ENCODE results near the gene KBTBD8.

KBTBD8 gene

GRCh38 chr3:66998113-66998903, at the start of gene KBTBD8:
KBTBD8 (plus strand) TSS chr3:66998307; CDS start chr3:66998356, 49 bp downstream.
- in situ Hi-C loops (cut with MboI; ENCODE audit: low sequenced_read_pairs) = no loop called here

GRCh38 chr3:66948838-66949237, 49.3 kb upstream of the KBTBD8 start:
- in situ Hi-C loops (cut with MboI; ENCODE audit: low sequenced_read_pairs) = no loop called here

- in situ Hi-C loops (cut with MboI; ENCODE audit: low sequenced_read_pairs) = no loop called here
Measured at GRCh38 chr3:66949898-66950297, 48.2 kb upstream of the KBTBD8 start.

- in situ Hi-C loops (cut with MboI; ENCODE audit: low sequenced_read_pairs) = no loop called here
Measured at GRCh38 chr3:66952357-66952756, 45.8 kb upstream of the KBTBD8 start.

- in situ Hi-C loops (cut with MboI; ENCODE audit: low sequenced_read_pairs) = no loop called here
Measured at GRCh38 chr3:66953934-66954445, 44.1 kb upstream of the KBTBD8 start.

- in situ Hi-C loops (cut with MboI; ENCODE audit: low sequenced_read_pairs) = no loop called here
Measured at GRCh38 chr3:66956742-66957141, 41.4 kb upstream of the KBTBD8 start.

GRCh38 chr3:66957367-66957766, 40.7 kb upstream of the KBTBD8 start:
- in situ Hi-C loops (cut with MboI; ENCODE audit: low sequenced_read_pairs) = no loop called here

- in situ Hi-C loops (cut with MboI; ENCODE audit: low sequenced_read_pairs) = no loop called here
Measured at GRCh38 chr3:66958067-66958466, 40.0 kb upstream of the KBTBD8 start.

- in situ Hi-C loops (cut with MboI; ENCODE audit: low sequenced_read_pairs) = no loop called here
Measured at GRCh38 chr3:66962664-66963063, 35.4 kb upstream of the KBTBD8 start.

GRCh38 chr3:66971245-66971644, 26.9 kb upstream of the KBTBD8 start:
- in situ Hi-C loops (cut with MboI; ENCODE audit: low sequenced_read_pairs) = no loop called here

- in situ Hi-C loops (cut with MboI; ENCODE audit: low sequenced_read_pairs) = no loop called here
Measured at GRCh38 chr3:66971891-66972551, 26.1 kb upstream of the KBTBD8 start.

- in situ Hi-C loops (cut with MboI; ENCODE audit: low sequenced_read_pairs) = no loop called here
Measured at GRCh38 chr3:66980791-66981190, 17.3 kb upstream of the KBTBD8 start.

- in situ Hi-C loops (cut with MboI; ENCODE audit: low sequenced_read_pairs) = no loop called here
Measured at GRCh38 chr3:66983101-66983500, 15.0 kb upstream of the KBTBD8 start.

GRCh38 chr3:66985336-66985920, 12.7 kb upstream of the KBTBD8 start:
- in situ Hi-C loops (cut with MboI; ENCODE audit: low sequenced_read_pairs) = no loop called here

GRCh38 chr3:66986406-66986805, 11.7 kb upstream of the KBTBD8 start:
- in situ Hi-C loops (cut with MboI; ENCODE audit: low sequenced_read_pairs) = no loop called here

GRCh38 chr3:66989241-66989640, 8.9 kb upstream of the KBTBD8 start:
- in situ Hi-C loops (cut with MboI; ENCODE audit: low sequenced_read_pairs) = no loop called here

GRCh38 chr3:66989860-66990696, 8.0 kb upstream of the KBTBD8 start:
- in situ Hi-C loops (cut with MboI; ENCODE audit: low sequenced_read_pairs) = no loop called here

GRCh38 chr3:66991459-66991858, 6.6 kb upstream of the KBTBD8 start:
- in situ Hi-C loops (cut with MboI; ENCODE audit: low sequenced_read_pairs) = no loop called here

GRCh38 chr3:66993082-66993481, 5.0 kb upstream of the KBTBD8 start:
- in situ Hi-C loops (cut with MboI; ENCODE audit: low sequenced_read_pairs) = no loop called here

GRCh38 chr3:66994588-66994987, 3.5 kb upstream of the KBTBD8 start:
- in situ Hi-C loops (cut with MboI; ENCODE audit: low sequenced_read_pairs) = no loop called here

- in situ Hi-C loops (cut with MboI; ENCODE audit: low sequenced_read_pairs) = no loop called here
Measured at GRCh38 chr3:66996696-66997095, 1.4 kb upstream of the KBTBD8 start.
